CD4-positive, alpha-beta T cell treated with Interleukin-6 at 100 ng/mL for 8 hours (primary cell): Measurements from ENCODE around the gene NCAM1.

ENCODE experiments used
- DNase-seq: peaks from one replicate; pipeline ENCODE4 v3.0.0-alpha.2; 2020; ENCODE audit warnings: mixed read lengths, low spot score

Gene NCAM1

GRCh38 chr11:113090716-113091480, 129.7 kb downstream of the NCAM1 start:
- no peak for DNase-seq

- DNase-seq = no peak
Observed at GRCh38 chr11:113091481-113091780, 130.2 kb downstream of the NCAM1 start.

- no peak for DNase-seq
Observed at GRCh38 chr11:113096648-113097047, 135.4 kb downstream of the NCAM1 start.

- no peak for DNase-seq
Observed at GRCh38 chr11:113103932-113104690, 142.9 kb downstream of the NCAM1 start.

GRCh38 chr11:113104691-113105251, 143.6 kb downstream of the NCAM1 start:
- DNase-seq = no peak

- DNase-seq = no peak
Observed at GRCh38 chr11:113105592-113105991, 144.4 kb downstream of the NCAM1 start.

- no peak for DNase-seq
Observed at GRCh38 chr11:113106507-113106906, 145.3 kb downstream of the NCAM1 start.

- DNase-seq = no peak
Observed at GRCh38 chr11:113110046-113110445, 148.8 kb downstream of the NCAM1 start.

- DNase-seq = no peak
Observed at GRCh38 chr11:113111156-113111555, 149.9 kb downstream of the NCAM1 start.

- no peak for DNase-seq
Observed at GRCh38 chr11:113112307-113112706, 151.1 kb downstream of the NCAM1 start.

GRCh38 chr11:113113801-113114704, 152.8 kb downstream of the NCAM1 start:
- no peak for DNase-seq

GRCh38 chr11:113114705-113115027, 153.4 kb downstream of the NCAM1 start:
- no peak for DNase-seq

- no peak for DNase-seq
Observed at GRCh38 chr11:113118104-113118503, 156.9 kb downstream of the NCAM1 start.

- no peak for DNase-seq
Observed at GRCh38 chr11:113119074-113119473, 157.9 kb downstream of the NCAM1 start.

- DNase-seq = no peak
Observed at GRCh38 chr11:113119966-113120736, 158.9 kb downstream of the NCAM1 start.

- DNase-seq = no peak
Observed at GRCh38 chr11:113121746-113122145, 160.5 kb downstream of the NCAM1 start.

- DNase-seq = no peak
Observed at GRCh38 chr11:113124006-113124405, 162.8 kb downstream of the NCAM1 start.

GRCh38 chr11:113124578-113124977, 163.4 kb downstream of the NCAM1 start:
- no peak for DNase-seq

- no peak for DNase-seq
Observed at GRCh38 chr11:113129261-113129992, 168.2 kb downstream of the NCAM1 start.

GRCh38 chr11:113131036-113131775, 170.0 kb downstream of the NCAM1 start:
- no peak for DNase-seq
